Neuronal stem cell (in vitro differentiated cells): Measurements from ENCODE around the gene FAM81A.

Experiments
- DNase-seq: peaks from one replicate; pipeline ENCODE4 v3.0.0-alpha.2; 2013; ENCODE audit warnings: low spot score
- H2AFZ ChIP-seq: one replicate; pipeline ENCODE4 v1.6.1; 2013; ENCODE audit warnings: mild to moderate bottlenecking, low read length, inconsistent platforms
- H2AK5ac ChIP-seq: 2 replicates; pipeline ENCODE4 v1.6.1; 2013; ENCODE audit warnings: low read depth, mild to moderate bottlenecking, inconsistent platforms, low read length, moderate library complexity, mixed read lengths
- H2BK120ac ChIP-seq: 2 replicates; pipeline ENCODE4 v1.6.1; 2013; ENCODE audit warnings: low read depth, mild to moderate bottlenecking, inconsistent platforms, low read length, moderate library complexity, mixed read lengths
- H2BK12ac ChIP-seq: one replicate; pipeline ENCODE4 v1.6.1; 2013; ENCODE audit warnings: low read length, inconsistent platforms
- H2BK15ac ChIP-seq: 2 replicates; pipeline ENCODE4 v1.6.1; 2013; ENCODE audit warnings: mild to moderate bottlenecking, low read length, inconsistent platforms, mixed read lengths
- H2BK5ac ChIP-seq: one replicate; pipeline ENCODE4 v1.6.1; 2013; ENCODE audit warnings: inconsistent platforms, mild to moderate bottlenecking, low read length, moderate library complexity
- H3K14ac ChIP-seq: one replicate; pipeline ENCODE4 v1.6.1; 2013; ENCODE audit warnings: low read length, inconsistent platforms
- H3K18ac ChIP-seq: 2 replicates; pipeline ENCODE4 v1.6.1; 2013; ENCODE audit warnings: low read length, inconsistent platforms
- H3K23ac ChIP-seq: 2 replicates; pipeline ENCODE4 v1.6.1; 2013; ENCODE audit warnings: low read depth, mild to moderate bottlenecking, mixed read lengths, low read length, inconsistent platforms; ENCODE audit not compliant: poor library complexity
- H3K27ac ChIP-seq: replicated peaks from 3 replicates; pipeline ENCODE4 v1.5.1; 2013; ENCODE audit warnings: low read length, inconsistent platforms
- H3K27me3 ChIP-seq, 3 experiments: 2 replicates each; pipeline ENCODE4 v1.6.1; 2013; ENCODE audit warnings: low read length in 3 of 3, mild to moderate bottlenecking in 2 of 3, inconsistent platforms in 1 of 3, low read depth in 1 of 3, mixed read lengths in 1 of 3, moderate library complexity in 1 of 3; ENCODE audit not compliant: control insufficient read depth in 3 of 3, insufficient read depth in 3 of 3
- H3K36me3 ChIP-seq, 2 donors: replicated peaks in 1 of 2; 2 replicates each; pipeline ENCODE4 v1.6.1; 2013; ENCODE audit warnings: low read length in 2 of 2; ENCODE audit not compliant: control insufficient read depth in 2 of 2, insufficient read depth in 2 of 2
- H3K4ac ChIP-seq: 2 replicates; pipeline ENCODE4 v1.6.1; 2013; ENCODE audit warnings: inconsistent platforms, mild to moderate bottlenecking, low read length, moderate library complexity
- H3K4me1 ChIP-seq, 2 donors: 1 replicate in 1 of 2; 2 replicates in 1 of 2; pipeline ENCODE4 v1.6.1; 2013; ENCODE audit warnings: low read length in 2 of 2, low read depth in 1 of 2; ENCODE audit not compliant: control insufficient read depth in 2 of 2, insufficient read depth in 1 of 2
- H3K4me2 ChIP-seq: one replicate; pipeline ENCODE4 v1.6.1; 2013; ENCODE audit warnings: mild to moderate bottlenecking, low read length, inconsistent platforms; ENCODE audit not compliant: insufficient read depth, poor library complexity, severe bottlenecking
- H3K4me3 ChIP-seq, 2 donors: 2 replicates each; pipeline ENCODE4 v1.5.1; 2013; ENCODE audit warnings: low read length in 2 of 2, mild to moderate bottlenecking in 2 of 2, inconsistent platforms in 1 of 2, moderate library complexity in 1 of 2
- H3K79me1 ChIP-seq: one replicate; pipeline ENCODE4 v1.6.1; 2013; ENCODE audit warnings: low read depth, mild to moderate bottlenecking, inconsistent platforms, low read length, moderate library complexity
- H3K9ac ChIP-seq: one replicate; pipeline ENCODE4 v1.6.1; 2013; ENCODE audit warnings: mild to moderate bottlenecking, low read depth, low read length, inconsistent platforms; ENCODE audit not compliant: poor library complexity
- H3K9me3 ChIP-seq, 2 donors: replicated peaks in 1 of 2; 2 replicates each; pipeline versions ENCODE3 to v1.6.1; 2013; ENCODE audit warnings: low read length in 2 of 2, mild to moderate bottlenecking in 2 of 2, inconsistent platforms in 1 of 2, low read depth in 1 of 2, mixed read lengths in 1 of 2, moderate library complexity in 1 of 2; ENCODE audit not compliant: control insufficient read depth in 2 of 2, insufficient read depth in 1 of 2
- H4K8ac ChIP-seq: one replicate; pipeline ENCODE4 v1.6.1; 2013; ENCODE audit warnings: low read depth, mild to moderate bottlenecking, inconsistent platforms, low read length, moderate library complexity
- H4K91ac ChIP-seq: one replicate; pipeline ENCODE4 v1.6.1; 2013; ENCODE audit warnings: low read length, low read depth, mild to moderate bottlenecking, inconsistent platforms; ENCODE audit not compliant: poor library complexity
- WGBS, 2 donors: extraction: QIAGEN DNeasy Blood & Tissue Kit; methylation state at CpG; one replicate each; pipeline ENCODE4 v1.1.7; 2013; ENCODE audit warnings: missing lambda C conversion rate in 2 of 2, mixed read lengths in 1 of 2; ENCODE audit not compliant: insufficient read length in 2 of 2, insufficient replicate concordance in 1 of 2; ENCODE audit errors: extremely low coverage in 2 of 2; 5-methylcytosine and 5-hydroxymethylcytosine counted together

The FAM81A gene

GRCh38 chr15:59516655-59517461 lies 78.9 kb downstream of the FAM81A start:
- no peak overlapping the region for H2AK5ac ChIP-seq
- no peak overlapping the region for H2BK120ac ChIP-seq
- peak overlapping the region; percentile 4 for H2AFZ ChIP-seq
- no peaks in the 10 kb centered on the region for H3K27me3 ChIP-seq
- H3K23ac ChIP-seq, result no peak overlapping the region
- no peak overlapping the region for H2BK5ac ChIP-seq
- DNase-seq, result no peak
- H2BK15ac ChIP-seq, result no peak overlapping the region
- H3K4me2 ChIP-seq, result no peak overlapping the region
- no peak overlapping the region for H2BK12ac ChIP-seq
- H3K27ac ChIP-seq, result no peak overlapping the region
- no peaks in the 10 kb centered on the region for H3K9me3 ChIP-seq
- H3K36me3 ChIP-seq, result no peaks in the 10 kb centered on the region
- no peaks in the 10 kb centered on the region for H3K4me1 ChIP-seq
- no peak overlapping the region for H3K4ac ChIP-seq
- no peak overlapping the region for H3K9ac ChIP-seq
- H4K91ac ChIP-seq, result no peak overlapping the region
- H3K79me1 ChIP-seq, result no peaks in the 10 kb centered on the region
- no peak overlapping the region for H4K8ac ChIP-seq
- H3K14ac ChIP-seq, result no peak overlapping the region
- H3K4me3 ChIP-seq, result no peak overlapping the region
- no peak overlapping the region for H3K18ac ChIP-seq
- WGBS, 2 donors, result no CpG with 5 or more reads among the region's 9 CpGs

DNA sequence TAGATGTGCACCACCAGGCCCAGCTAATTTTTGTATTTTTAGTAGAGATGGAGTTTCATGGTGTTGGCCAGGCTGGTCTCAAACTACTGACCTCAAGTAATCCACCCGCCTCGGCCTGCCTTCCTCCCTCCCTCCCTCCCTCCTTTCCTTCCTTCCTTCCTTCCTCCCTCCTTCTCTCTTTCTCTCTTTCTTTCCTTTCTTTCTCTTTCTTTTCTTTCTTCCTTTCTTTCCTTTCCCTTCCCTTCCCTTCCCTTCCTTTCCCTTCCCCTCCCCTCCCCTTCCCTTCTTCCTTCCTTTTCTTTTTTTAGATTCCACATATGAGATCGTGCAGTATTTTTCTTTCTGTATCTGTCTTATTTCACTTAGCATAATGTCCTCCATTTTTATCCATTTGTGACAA lies 81.3 kb downstream of the FAM81A start:
- no peak overlapping the region for H2BK12ac ChIP-seq
- no peak overlapping the region for H2BK15ac ChIP-seq
- no peak for DNase-seq
- no peak overlapping the region for H3K14ac ChIP-seq
- no peak overlapping the region for H2AK5ac ChIP-seq
- peaks cover under 1 to 5% of the 10 kb centered on the region in 2 donors for H3K4me1 ChIP-seq
- H4K91ac ChIP-seq, result no peak overlapping the region
- H2BK5ac ChIP-seq, result no peak overlapping the region
- no peak overlapping the region for H3K18ac ChIP-seq
- no peak overlapping the region for H2BK120ac ChIP-seq
- H3K79me1 ChIP-seq, result no peaks in the 10 kb centered on the region
- H3K4me2 ChIP-seq, result no peak overlapping the region
- H3K27me3 ChIP-seq, result no peaks in the 10 kb centered on the region
- H2AFZ ChIP-seq, result no peak overlapping the region
- WGBS, 2 donors, result no CpG with 5 or more reads among the region's 3 CpGs
- no peaks in the 10 kb centered on the region for H3K9me3 ChIP-seq
- no peak overlapping the region for H3K4me3 ChIP-seq
- no peak overlapping the region for H3K4ac ChIP-seq
- H3K36me3 ChIP-seq, result no peaks in the 10 kb centered on the region
- H3K9ac ChIP-seq, result no peak overlapping the region
- H3K27ac ChIP-seq, result no peak overlapping the region
- H3K23ac ChIP-seq, result no peak overlapping the region
- no peak overlapping the region for H4K8ac ChIP-seq

DNA sequence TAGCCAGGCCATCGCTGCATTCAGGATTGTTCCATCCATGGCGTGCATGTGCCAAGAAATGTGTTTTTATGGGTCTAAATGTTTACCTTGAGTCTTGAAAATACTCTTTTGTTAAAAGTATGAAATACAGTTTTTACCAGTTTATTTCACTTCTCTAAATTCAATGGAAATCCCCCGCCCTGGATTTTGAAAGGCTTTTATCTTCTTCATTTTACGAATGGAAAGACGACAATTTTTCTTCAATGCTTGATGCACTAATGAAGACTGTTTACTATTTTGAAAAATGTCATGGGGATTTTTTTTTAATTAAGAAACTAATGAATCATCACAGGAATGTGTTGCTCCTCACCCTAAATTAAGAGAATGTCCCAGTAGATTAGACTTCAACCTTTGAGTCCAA lies 83.5 kb downstream of the FAM81A start:
- no peaks in the 10 kb centered on the region for H3K36me3 ChIP-seq
- H3K79me1 ChIP-seq, result no peaks in the 10 kb centered on the region
- no peak overlapping the region for H2AFZ ChIP-seq
- no peak overlapping the region for H2BK12ac ChIP-seq
- no peak overlapping the region for H3K4ac ChIP-seq
- no peak for DNase-seq
- H4K8ac ChIP-seq, result no peak overlapping the region
- H3K14ac ChIP-seq, result no peak overlapping the region
- no peak overlapping the region for H3K4me3 ChIP-seq
- no peaks in the 10 kb centered on the region for H3K27me3 ChIP-seq
- H3K23ac ChIP-seq, result no peak overlapping the region
- no peak overlapping the region for H2BK120ac ChIP-seq
- no peak overlapping the region for H2BK5ac ChIP-seq
- H2AK5ac ChIP-seq, result no peak overlapping the region
- peaks cover 2 to 5% of the 10 kb centered on the region in 2 donors for H3K4me1 ChIP-seq
- no peak overlapping the region for H3K9ac ChIP-seq
- WGBS, 2 donors, result no CpG with 5 or more reads among the region's 5 CpGs
- no peak overlapping the region for H3K4me2 ChIP-seq
- H3K9me3 ChIP-seq, result no peaks in the 10 kb centered on the region
- H2BK15ac ChIP-seq, result no peak overlapping the region
- no peak overlapping the region for H4K91ac ChIP-seq
- H3K18ac ChIP-seq, result no peak overlapping the region
- H3K27ac ChIP-seq, result no peak overlapping the region

DNA sequence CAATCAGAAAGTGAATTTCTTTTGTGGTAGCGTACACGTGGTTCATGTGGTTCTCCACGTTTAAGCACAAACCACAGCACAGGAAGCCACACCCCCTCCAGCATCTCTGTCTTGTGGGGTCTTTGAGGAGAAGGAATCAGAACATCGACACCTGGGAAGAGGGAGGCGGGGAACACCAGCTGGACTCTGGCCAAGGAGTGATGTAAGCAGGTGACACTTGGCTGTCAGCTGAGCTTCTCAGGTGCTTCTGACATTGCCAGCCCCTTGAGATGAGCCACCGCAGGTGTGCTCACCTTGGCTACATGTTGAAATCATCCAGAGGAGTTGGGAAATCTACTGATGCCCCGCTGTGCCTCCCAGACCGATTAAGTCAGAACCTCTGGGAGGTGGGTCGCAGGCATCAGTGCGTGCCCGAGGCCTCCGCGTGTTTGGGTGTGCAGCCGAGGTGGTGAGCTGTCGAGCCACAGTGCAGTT lies 85.0 kb downstream of the FAM81A start:
- no peaks in the 10 kb centered on the region for H3K79me1 ChIP-seq
- no peak overlapping the region for H2BK5ac ChIP-seq
- no peak overlapping the region for H3K14ac ChIP-seq
- no peak overlapping the region for H3K9ac ChIP-seq
- H2BK120ac ChIP-seq, result no peak overlapping the region
- H3K4ac ChIP-seq, result no peak overlapping the region
- no peaks in the 10 kb centered on the region for H3K36me3 ChIP-seq
- no peak overlapping the region for H3K4me3 ChIP-seq
- no peak overlapping the region for H2AFZ ChIP-seq
- H3K27ac ChIP-seq, result no peak overlapping the region
- no peak overlapping the region for H2BK12ac ChIP-seq
- no peak for DNase-seq
- no peak overlapping the region for H2BK15ac ChIP-seq
- no peak overlapping the region for H3K23ac ChIP-seq
- WGBS, 2 donors, result no CpG with 5 or more reads among the region's 15 CpGs
- no peaks in the 10 kb centered on the region for H3K9me3 ChIP-seq
- H3K4me1 ChIP-seq, result peaks cover 2 to 5% of the 10 kb centered on the region in 2 donors
- H2AK5ac ChIP-seq, result no peak overlapping the region
- no peak overlapping the region for H4K8ac ChIP-seq
- H4K91ac ChIP-seq, result no peak overlapping the region
- H3K18ac ChIP-seq, result no peak overlapping the region
- H3K4me2 ChIP-seq, result no peak overlapping the region
- no peaks in the 10 kb centered on the region for H3K27me3 ChIP-seq
